Skeletal muscle tissue (tissue), 4 donors: Measurements from ENCODE around the gene DSCAML1. TPM values are rescaled to one million over a fixed set of nuclear protein-coding genes. Genes with fewer than 3 reads are reported as not detected.

Source experiments
- H3K27ac ChIP-seq: one replicate; pipeline ENCODE4 v1.7.0; 2013; ENCODE audit warnings: mild to moderate bottlenecking, low read depth, low read length, inconsistent platforms
- H3K27me3 ChIP-seq, 3 donors: one replicate each; pipeline ENCODE4 v1.7.0; 2013; ENCODE audit warnings: low read length in 3 of 3; ENCODE audit not compliant: control insufficient read depth in 3 of 3, insufficient read depth in 3 of 3
- H3K36me3 ChIP-seq, 3 donors: one replicate each; pipeline ENCODE4 v1.7.0; 2013; ENCODE audit warnings: low read length in 3 of 3; ENCODE audit not compliant: control insufficient read depth in 3 of 3, insufficient read depth in 3 of 3
- H3K4me1 ChIP-seq, 3 donors: one replicate each; pipeline ENCODE4 v1.7.0; 2013; ENCODE audit warnings: low read length in 3 of 3, mild to moderate bottlenecking in 3 of 3; ENCODE audit not compliant: control insufficient read depth in 3 of 3, insufficient read depth in 3 of 3
- H3K4me3 ChIP-seq, 3 donors: one replicate each; pipeline ENCODE4 v1.7.0; 2013; ENCODE audit warnings: low read length in 3 of 3
- H3K9ac ChIP-seq, 3 donors: one replicate each; pipeline ENCODE4 v1.7.0; 2013; ENCODE audit warnings: low read length in 3 of 3, mild to moderate bottlenecking in 3 of 3, moderate library complexity in 2 of 3, low read depth in 1 of 3
- H3K9me3 ChIP-seq, 3 donors: one replicate each; pipeline ENCODE4 v1.7.0; 2013; ENCODE audit warnings: low read length in 3 of 3; ENCODE audit not compliant: control insufficient read depth in 3 of 3
- total RNA-seq: library from RNA; depleted of rRNA; stranded (reverse); fragments of >200 nt; gene quantifications from one replicate; pipeline ENCODE4 v1.2.3, GENCODE V29; 2014
- donor health status: Osteomylitis.

DSCAML1 gene
- total RNA-seq, 1 donor from 2014 or later = 0.52 TPM

DNA sequence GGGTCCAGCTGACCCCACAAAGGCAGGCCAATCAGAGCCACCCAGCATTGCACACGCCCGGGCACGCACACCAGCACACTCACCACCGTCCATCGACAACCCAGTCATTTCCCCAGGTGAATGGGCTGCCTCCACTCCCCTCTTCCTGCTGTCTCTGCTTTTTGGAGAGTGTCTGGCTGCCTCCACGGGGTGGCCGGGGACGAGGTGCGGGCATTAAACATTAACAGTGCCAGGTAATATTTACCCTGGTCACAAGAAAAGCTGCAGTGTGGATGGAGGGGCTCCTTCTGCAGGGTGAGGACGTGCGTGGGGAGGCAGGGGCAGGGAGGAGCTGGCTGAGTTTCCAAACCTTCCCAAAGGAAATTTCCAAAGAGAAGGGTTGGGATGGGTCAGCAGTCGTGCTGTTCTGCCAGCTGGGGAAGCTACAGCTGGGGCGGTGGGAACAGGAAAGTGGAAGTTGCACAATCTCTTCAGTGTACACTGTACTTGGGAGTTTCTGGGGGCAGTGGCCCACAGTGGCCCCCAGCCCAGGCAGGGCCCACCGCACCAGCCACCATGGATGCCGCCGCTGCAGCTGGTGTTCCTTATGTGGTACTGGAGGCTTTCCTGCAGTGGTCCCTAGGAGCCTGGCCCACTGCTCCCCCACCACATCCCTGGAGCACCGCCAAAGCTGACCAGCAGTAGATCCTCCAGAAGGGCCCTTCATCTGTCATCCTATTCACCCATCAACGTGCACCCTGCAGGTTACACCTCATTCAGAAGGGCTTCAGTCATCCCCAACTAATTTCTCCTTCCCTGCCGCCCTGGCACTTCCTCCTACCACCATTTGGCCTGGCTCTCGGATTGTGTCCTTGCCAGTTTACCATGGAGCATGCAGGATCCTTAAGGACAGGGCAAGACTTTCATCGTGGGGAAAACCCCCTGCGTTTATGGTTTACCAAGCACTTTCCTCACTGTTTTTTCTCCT, 27.8 kb upstream of the DSCAML1 start, which contains the start of gene FXYD2:
Gene FXYD2, minus strand, starts transcription at position 174 of the 967 bp plus-strand sequence. Its CDS starts 66 bp downstream, at position 108.
- Histone ChIP-seq H3K4me1 (peaks cover 16 to 34% (median 28%) of the 10 kb centered on the region in 3 donors), H3K27ac (peak within 1 kb of the TSS; percentile 73), H3K9ac (peak within 1 kb of the TSS in 2 of 3 donors; percentile 33 to 62), H3K9me3 (no peaks in the 10 kb centered on the region), H3K4me3 (peak within 1 kb of the TSS in 1 of 3 donors; percentile 13), H3K36me3 (no peaks in the 10 kb centered on the region), H3K27me3 (no peaks in the 10 kb centered on the region)

GRCh38 chr11:117823946-117824420, 27.0 kb upstream of the DSCAML1 start:
- peaks cover 19 to 32% (median 27%) of the 10 kb centered on the region in 3 donors for H3K4me1 ChIP-seq

DNA sequence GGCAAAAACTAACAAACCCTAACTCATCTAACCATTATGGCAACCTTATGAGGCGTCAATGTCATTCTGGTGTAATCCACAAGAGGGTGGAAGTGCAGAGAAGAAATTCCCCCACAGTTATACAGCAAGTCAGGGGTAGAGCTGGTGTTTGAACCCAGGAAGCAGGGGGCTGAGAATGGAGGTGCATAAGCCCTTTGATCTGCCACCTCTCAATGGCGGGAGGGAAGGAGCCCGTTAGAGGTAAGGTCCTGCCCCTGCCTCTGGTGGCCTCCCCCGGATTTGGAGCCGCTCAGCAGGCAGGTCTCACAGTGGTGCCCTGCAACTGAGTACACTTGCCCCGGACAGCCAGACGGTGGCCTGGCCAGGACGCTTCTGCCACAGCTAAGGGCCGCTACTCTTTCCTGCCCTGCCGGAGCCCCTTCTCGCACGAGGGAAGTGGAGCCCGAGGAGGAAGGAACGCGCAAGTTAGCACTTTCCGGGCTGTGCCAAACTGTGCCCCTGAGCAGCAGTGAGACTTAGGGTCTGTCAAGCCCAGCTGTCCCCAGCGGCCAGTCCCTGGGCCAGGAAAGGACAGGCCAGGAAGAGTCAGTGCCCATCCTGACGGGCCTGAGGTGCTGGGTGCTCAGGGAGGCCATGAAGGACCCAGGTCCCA, 26.4 kb upstream of the DSCAML1 start:
- Histone ChIP-seq H3K4me1 (peaks cover 16 to 26% (median 25%) of the 10 kb centered on the region in 3 donors), H3K27me3 (no peaks in the 10 kb centered on the region), H3K9ac (peak overlapping the region in 2 of 3 donors; percentile 33 to 62), H3K27ac (peak overlapping the region; percentile 73), H3K36me3 (no peaks in the 10 kb centered on the region), H3K4me3 (no peak overlapping the region), H3K9me3 (no peaks in the 10 kb centered on the region)

More at GRCh38 chr11:117823946-117824420, 27.0 kb upstream of the DSCAML1 start:
- peak overlapping the region in 2 of 3 donors; percentile 33 to 62 for H3K9ac ChIP-seq
- no peak overlapping the region for H3K4me3 ChIP-seq
- H3K36me3 ChIP-seq = no peaks in the 10 kb centered on the region
- no peaks in the 10 kb centered on the region for H3K9me3 ChIP-seq
- peak overlapping the region; percentile 73 for H3K27ac ChIP-seq
- H3K27me3 ChIP-seq = no peaks in the 10 kb centered on the region

DNA sequence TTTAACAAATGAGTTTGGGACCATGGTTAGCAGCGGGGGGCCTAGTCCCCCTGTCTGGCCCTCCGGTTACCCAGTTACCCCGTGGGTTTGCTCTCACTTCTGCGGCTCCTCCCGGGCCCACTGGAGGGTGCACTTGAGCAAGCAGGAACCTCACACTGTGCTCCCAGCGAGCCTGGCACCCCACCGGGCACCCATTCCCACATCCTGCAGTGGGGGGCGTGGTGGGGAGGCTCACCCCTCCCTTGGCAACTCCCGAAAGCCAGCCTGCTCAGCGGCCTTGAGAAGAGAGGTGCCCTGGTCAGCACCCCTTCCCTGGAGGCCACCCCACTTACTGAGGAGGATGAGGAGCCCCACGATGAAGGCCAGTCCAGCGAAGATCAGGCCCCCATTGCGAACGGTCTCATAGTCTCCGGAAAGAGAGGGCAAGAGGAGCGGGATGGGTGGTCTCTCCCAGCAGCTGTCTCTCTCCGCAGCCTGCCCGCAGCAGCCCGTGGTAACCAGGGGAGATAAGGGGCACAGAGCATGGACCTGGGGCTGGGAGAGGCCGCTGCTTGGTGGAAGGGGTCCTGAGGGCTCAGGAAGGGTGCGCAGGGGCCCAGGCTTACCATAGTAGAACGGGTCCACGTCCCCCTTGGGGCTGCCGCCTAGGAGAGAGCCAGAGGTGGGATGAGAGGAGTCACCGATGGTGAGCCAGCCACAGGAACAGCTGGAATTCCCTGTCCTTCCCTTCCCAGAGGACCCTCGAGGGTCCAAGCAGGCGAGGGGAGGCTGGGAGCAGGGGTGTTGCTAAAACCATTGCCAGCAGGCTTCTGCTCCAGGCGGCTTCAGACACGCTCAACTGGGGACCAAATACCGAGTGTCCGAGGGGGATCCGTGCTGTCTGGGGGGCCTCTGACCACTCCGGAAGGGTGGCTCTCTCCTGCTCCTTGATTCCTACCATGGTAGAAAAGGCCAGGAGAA, 25.3 kb upstream of the DSCAML1 start:
- H3K9ac ChIP-seq = no peak overlapping the region
- H3K4me1 ChIP-seq = peaks cover 16 to 28% (median 27%) of the 10 kb centered on the region in 3 donors
- H3K27me3 ChIP-seq = peaks cover 0 to under 1% (median 0%) of the 10 kb centered on the region in 3 donors
- no peak overlapping the region for H3K27ac ChIP-seq
- H3K4me3 ChIP-seq = no peak overlapping the region
- no peaks in the 10 kb centered on the region for H3K36me3 ChIP-seq
- no peaks in the 10 kb centered on the region for H3K9me3 ChIP-seq

GRCh38 chr11:117821431-117821830, 24.4 kb upstream of the DSCAML1 start:
- Histone ChIP-seq H3K4me3 (no peak overlapping the region), H3K9ac (no peak overlapping the region), H3K27me3 (peaks cover 0 to 4% (median 0%) of the 10 kb centered on the region in 3 donors), H3K27ac (no peak overlapping the region), H3K36me3 (no peaks in the 10 kb centered on the region), H3K9me3 (no peaks in the 10 kb centered on the region), H3K4me1 (peaks cover 16 to 31% (median 29%) of the 10 kb centered on the region in 3 donors)

DNA sequence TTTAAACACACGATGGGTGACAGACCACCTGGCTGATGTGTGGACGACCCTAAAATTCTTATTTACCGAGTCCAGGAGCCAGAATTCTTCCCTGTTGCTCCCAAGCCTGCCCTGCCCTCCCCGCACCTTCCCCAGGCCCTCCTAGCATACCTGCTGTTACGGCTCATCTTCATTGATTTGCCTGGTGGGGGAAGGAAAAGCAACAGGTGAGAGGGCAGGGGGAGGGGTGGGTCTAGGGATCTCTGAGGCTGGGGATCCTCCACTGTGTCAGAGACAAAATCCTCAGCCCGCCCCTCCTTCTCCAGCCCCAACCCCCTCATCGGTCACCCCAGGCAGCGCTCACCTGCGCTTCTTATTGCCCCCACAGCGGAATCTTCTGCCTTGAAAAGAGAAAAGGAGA, 23.5 kb upstream of the DSCAML1 start:
- peaks cover 16 to 36% (median 29%) of the 10 kb centered on the region in 3 donors for H3K4me1 ChIP-seq

DNA sequence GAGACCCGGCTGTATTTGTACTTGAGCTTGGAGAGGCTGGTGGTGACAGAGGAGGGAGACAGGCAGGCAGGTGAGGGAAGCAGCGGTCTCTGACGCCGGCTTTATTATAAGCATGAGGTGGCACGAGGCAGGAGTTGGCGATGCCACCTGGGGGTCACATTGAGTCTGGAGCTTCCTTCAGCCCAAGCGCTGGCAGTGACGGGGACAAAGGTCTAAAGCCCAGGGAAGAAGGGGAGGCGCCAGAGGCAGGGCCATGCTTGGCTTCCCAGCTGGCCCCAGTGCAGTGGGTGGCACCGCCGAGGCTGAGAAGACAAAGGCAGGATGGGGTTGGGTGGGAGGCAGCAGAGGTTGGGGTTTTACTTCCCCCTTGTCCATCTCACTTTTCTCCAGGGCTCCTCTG, 23.1 kb upstream of the DSCAML1 start:
- H3K4me1 ChIP-seq = peaks cover 14 to 36% (median 25%) of the 10 kb centered on the region in 3 donors
- no peaks in the 10 kb centered on the region for H3K36me3 ChIP-seq
- peaks cover 0 to 4% (median 0%) of the 10 kb centered on the region in 3 donors for H3K27me3 ChIP-seq
- no peak overlapping the region for H3K9ac ChIP-seq
- no peak overlapping the region for H3K4me3 ChIP-seq
- no peaks in the 10 kb centered on the region for H3K9me3 ChIP-seq
- H3K27ac ChIP-seq = no peak overlapping the region

More for the DNA sequence above, 23.5 kb upstream of the DSCAML1 start:
- H3K9me3 ChIP-seq = no peaks in the 10 kb centered on the region
- peaks cover 0 to 4% (median 0%) of the 10 kb centered on the region in 3 donors for H3K27me3 ChIP-seq
- H3K9ac ChIP-seq = no peak overlapping the region
- no peak overlapping the region for H3K4me3 ChIP-seq
- H3K36me3 ChIP-seq = no peaks in the 10 kb centered on the region
- no peak overlapping the region for H3K27ac ChIP-seq

GRCh38 chr11:117819096-117820040, 22.4 kb upstream of the DSCAML1 start:
- H3K27ac ChIP-seq = no peak overlapping the region

More at GRCh38 chr11:117819096-117820040, 22.4 kb upstream of the DSCAML1 start:
- peaks cover 0 to 4% (median 0%) of the 10 kb centered on the region in 3 donors for H3K27me3 ChIP-seq
- H3K4me1 ChIP-seq = peaks cover 12 to 29% (median 19%) of the 10 kb centered on the region in 3 donors
- H3K4me3 ChIP-seq = no peak overlapping the region
- no peaks in the 10 kb centered on the region for H3K9me3 ChIP-seq
- no peak overlapping the region for H3K9ac ChIP-seq
- H3K36me3 ChIP-seq = no peaks in the 10 kb centered on the region
